Natural killer cell (primary cell): ENCODE results near the gene KRT76. TPM values are rescaled to one million over a fixed set of nuclear protein-coding genes. Genes with fewer than 3 reads are reported as not detected.

ENCODE experiments used
- ATAC-seq, 3 donors: fragments of 150-1000 bp in 2 of 3; fragments of 200-7000 bp in 1 of 3; cut with Tn5 transposase; 1 replicate in 1 of 3; 2 replicates in 2 of 3; pipeline ENCODE4 v1.10.0; 2021; ENCODE audit warnings: mild to moderate bottlenecking in 2 of 3, moderate library complexity in 2 of 3
- DNase-seq, 2 donors: peaks; one replicate each; pipeline versions ENCODE4 v3.0.0 to v3.0.0-alpha.2; 2013 to 2021; ENCODE audit warnings: mixed read lengths in 1 of 2
- H3K27ac ChIP-seq: one replicate; pipeline ENCODE4 v1.5.1; 2013; ENCODE audit warnings: mild to moderate bottlenecking, low read length
- H3K27me3 ChIP-seq: one replicate; pipeline ENCODE4 v1.6.1; 2013; ENCODE audit warnings: low read length; ENCODE audit not compliant: control insufficient read depth, insufficient read depth
- H3K36me3 ChIP-seq: one replicate; pipeline ENCODE4 v1.6.1; 2013; ENCODE audit warnings: low read length; ENCODE audit not compliant: control insufficient read depth, insufficient read depth
- H3K4me1 ChIP-seq: one replicate; pipeline ENCODE4 v1.6.1; 2013; ENCODE audit warnings: low read length; ENCODE audit not compliant: control insufficient read depth, insufficient read depth
- H3K4me3 ChIP-seq: one replicate; pipeline ENCODE4 v1.5.1; 2013; ENCODE audit warnings: low read length
- H3K9me3 ChIP-seq: one replicate; pipeline ENCODE4 v1.6.1; 2013; ENCODE audit warnings: low read length; ENCODE audit not compliant: control insufficient read depth, insufficient read depth
- H3K27ac Mint-ChIP-seq, 2 donors: one replicate each; pipeline ENCODE4 v1.8.0; 2022; ENCODE audit warnings: mild to moderate bottlenecking in 2 of 2, mixed read lengths in 2 of 2, moderate library complexity in 1 of 2
- H3K27me3 Mint-ChIP-seq, 2 donors: one replicate each; pipeline ENCODE4 v1.8.0; 2022; ENCODE audit warnings: low read depth in 2 of 2, mixed read lengths in 2 of 2
- H3K36me3 Mint-ChIP-seq: one replicate; pipeline ENCODE4 v1.8.0; 2022; ENCODE audit warnings: mixed read lengths
- H3K4me1 Mint-ChIP-seq, 2 donors: one replicate each; pipeline ENCODE4 v1.8.0; 2022; ENCODE audit warnings: mixed read lengths in 2 of 2
- H3K4me3 Mint-ChIP-seq: one replicate; pipeline ENCODE4 v1.8.0; 2022; ENCODE audit warnings: mild to moderate bottlenecking, moderate library complexity, mixed read lengths
- H3K9me3 Mint-ChIP-seq, 2 donors: one replicate each; pipeline ENCODE4 v1.8.0; 2022; ENCODE audit warnings: mixed read lengths in 2 of 2
- CTCF ChIP-seq: fragments of 200-600 bp; IDR thresholded peaks from one replicate; pipeline ENCODE4 v1.8.0; 2022; ENCODE audit warnings: antibody characterized with exemption
- WGBS: methylation state at CpG from one replicate; pipeline ENCODE4 v1.1.7; 2013; ENCODE audit warnings: missing lambda C conversion rate; ENCODE audit not compliant: insufficient coverage; 5-methylcytosine and 5-hydroxymethylcytosine counted together
- intact Hi-C: fragments of 100-400 bp; cut with micrococcal nuclease; formaldehyde crosslinking; loops from one replicate; pipeline ENCODE4 v1.14.2; 2022
- total RNA-seq, 4 donors: library from RNA; stranded (reverse); fragments of 120-200 nt in 1 of 4; gene quantifications; one replicate each; pipeline versions ENCODE4 v1.2.3 to v1.2.4, GENCODE V29; 2013 to 2022

Gene KRT76
- total RNA-seq, 3 donors from 2014 or later (not counting 1 experiment from before 2014, with no cell fraction given), result not detected

DNA sequence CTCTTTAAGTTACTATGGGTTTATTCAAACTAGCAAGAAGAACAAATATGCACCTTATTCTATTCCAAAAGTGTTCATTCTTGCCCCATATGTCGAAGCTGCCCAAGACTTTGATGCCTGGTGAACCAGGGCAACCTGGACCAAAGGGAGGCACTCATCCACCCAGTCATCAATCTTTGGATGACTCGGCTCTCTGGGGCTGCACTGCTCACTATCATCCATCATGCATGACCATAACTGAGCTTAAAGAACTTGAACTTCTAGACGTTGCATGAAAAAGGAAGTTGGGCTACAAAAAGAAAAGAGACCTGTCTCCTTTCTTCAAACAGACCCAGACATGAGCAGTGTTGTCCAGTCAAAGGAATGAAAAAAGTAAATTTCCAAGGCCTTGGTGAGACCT lies 35.6 kb upstream of the KRT76 start:
- WGBS, result 26% methylated on average over 3 of the region's 3 CpGs
- no peak overlapping the region for H3K27ac Mint-ChIP-seq

DNA sequence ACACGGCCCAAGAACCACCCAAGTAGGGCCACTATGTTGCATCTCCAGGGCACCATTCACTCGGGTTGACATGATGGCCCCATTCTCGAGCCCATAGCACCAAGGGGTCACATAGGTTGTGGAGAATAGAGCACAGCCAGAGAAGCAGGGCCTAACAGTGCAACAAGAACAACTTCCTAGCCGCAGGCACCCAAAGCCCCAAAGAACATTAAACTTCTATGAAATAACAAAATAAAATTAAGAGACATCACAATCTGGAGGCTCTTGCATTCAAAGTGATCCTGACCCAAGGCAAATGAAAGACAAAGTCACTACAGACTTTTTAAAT lies 34.9 kb upstream of the KRT76 start:
- DNase-seq (no peak), ATAC-seq (no peak)
- Mint-ChIP-seq H3K4me1 (peaks cover 4% of the 10 kb centered on the region in 2 donors), H3K27me3 (peaks cover 6% of the 10 kb centered on the region in 2 donors), H3K4me3 (no peak overlapping the region), H3K9me3 (no peaks in the 10 kb centered on the region), H3K36me3 (no peaks in the 10 kb centered on the region), H3K27ac (no peak overlapping the region)
- Histone ChIP-seq H3K4me3 (no peak overlapping the region), H3K9me3 (no peaks in the 10 kb centered on the region), H3K27me3 (no peaks in the 10 kb centered on the region), H3K36me3 (no peaks in the 10 kb centered on the region), H3K27ac (no peak overlapping the region), H3K4me1 (no peaks in the 10 kb centered on the region)
- intact Hi-C loops, result no loop called here
- 74% methylated on average over 4 of the region's 4 CpGs for WGBS
- no peak for TF ChIP-seq CTCF

More for the DNA sequence above, 35.6 kb upstream of the KRT76 start:
- Histone ChIP-seq H3K4me3 (no peak overlapping the region), H3K36me3 (no peaks in the 10 kb centered on the region), H3K4me1 (no peaks in the 10 kb centered on the region), H3K9me3 (no peaks in the 10 kb centered on the region), H3K27ac (no peak overlapping the region), H3K27me3 (no peaks in the 10 kb centered on the region)
- H3K9me3 Mint-ChIP-seq, result no peaks in the 10 kb centered on the region
- peaks cover 6 to 14% of the 10 kb centered on the region in 2 donors for H3K27me3 Mint-ChIP-seq
- no peak overlapping the region for H3K4me3 Mint-ChIP-seq
- no peaks in the 10 kb centered on the region for H3K36me3 Mint-ChIP-seq
- DNase-seq, result no peak
- intact Hi-C loops, result no loop called here
- no peak for TF ChIP-seq CTCF
- ATAC-seq, result no peak
- peaks cover 4 to 10% of the 10 kb centered on the region in 2 donors for H3K4me1 Mint-ChIP-seq

DNA sequence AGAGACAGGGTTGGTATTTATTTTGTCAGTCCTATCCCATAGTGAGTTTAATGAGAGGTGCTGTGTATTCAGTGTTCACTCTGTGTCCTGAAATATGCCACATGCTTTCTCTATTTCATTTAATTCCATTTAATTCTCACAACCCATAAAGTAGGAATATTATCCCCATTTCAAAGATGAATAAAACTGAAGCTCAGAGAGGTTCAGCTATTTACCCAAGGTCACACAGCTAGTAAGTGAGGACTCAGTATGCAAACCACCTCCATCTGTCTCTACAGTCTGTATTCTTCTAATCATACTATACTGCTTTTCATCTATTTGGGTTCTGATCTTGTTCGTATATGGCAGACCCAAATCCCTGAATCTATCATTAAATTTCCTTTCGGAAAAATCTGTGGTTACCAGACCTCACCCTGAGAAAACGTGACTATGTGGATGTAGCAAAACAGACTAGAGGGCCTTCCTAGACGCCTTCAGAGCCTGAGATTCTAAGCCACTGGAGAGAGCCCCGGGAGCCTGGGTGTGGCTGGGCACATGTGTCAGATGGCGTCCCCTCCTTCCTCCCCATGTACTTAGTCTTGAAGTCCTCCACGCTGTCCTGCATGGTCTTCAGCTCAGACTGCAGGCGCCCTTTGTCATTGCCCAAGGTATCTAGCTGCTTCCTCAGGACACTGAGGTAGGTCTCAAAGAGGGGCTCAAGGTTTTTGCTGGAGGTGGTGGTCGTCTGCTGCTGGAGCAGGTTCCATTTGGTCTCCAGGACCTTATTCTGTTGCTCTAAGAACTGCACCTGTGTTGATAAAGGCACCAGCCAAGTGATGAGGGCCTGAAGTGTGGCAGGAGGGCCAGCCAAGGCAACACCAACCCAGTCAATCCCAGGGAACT lies 34.3 kb upstream of the KRT76 start:
- intact Hi-C loops, result no loop called here
- Mint-ChIP-seq H3K4me3 (no peak overlapping the region), H3K4me1 (peaks cover 4% of the 10 kb centered on the region in 2 donors), H3K27me3 (peaks cover 6 to 8% of the 10 kb centered on the region in 2 donors), H3K36me3 (no peaks in the 10 kb centered on the region), H3K27ac (no peak overlapping the region), H3K9me3 (no peaks in the 10 kb centered on the region)
- ATAC-seq, result no peak
- no peak overlapping the region for H3K4me3 ChIP-seq
- no peaks in the 10 kb centered on the region for H3K36me3 ChIP-seq
- TF ChIP-seq CTCF, result no peak
- no peaks in the 10 kb centered on the region for H3K4me1 ChIP-seq
- DNase-seq, result no peak
- 87% methylated on average over 9 of the region's 9 CpGs for WGBS
- H3K27me3 ChIP-seq, result no peaks in the 10 kb centered on the region
- no peaks in the 10 kb centered on the region for H3K9me3 ChIP-seq
- H3K27ac ChIP-seq, result no peak overlapping the region

DNA sequence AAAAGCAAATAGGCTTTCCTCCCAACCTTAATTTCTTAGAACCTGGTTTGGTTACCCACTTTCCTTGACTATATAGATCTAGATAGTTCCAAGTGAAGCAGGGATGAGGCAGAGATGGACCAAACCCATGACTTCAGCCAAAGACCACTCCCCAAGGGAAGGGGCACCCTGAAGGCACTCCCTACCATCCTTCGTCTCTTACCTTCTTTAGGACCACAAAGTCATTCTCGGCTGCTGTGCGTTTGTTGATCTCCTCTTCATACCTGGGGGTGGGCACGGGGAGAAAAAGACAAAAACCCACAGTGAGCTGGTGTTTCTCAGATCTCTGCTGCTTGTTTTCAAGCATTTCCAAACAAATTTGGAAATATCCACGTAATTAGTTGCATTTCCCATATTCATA lies 33.4 kb upstream of the KRT76 start:
- Histone ChIP-seq H3K36me3 (no peaks in the 10 kb centered on the region), H3K4me1 (no peaks in the 10 kb centered on the region), H3K27me3 (no peaks in the 10 kb centered on the region), H3K27ac (no peak overlapping the region), H3K4me3 (no peak overlapping the region), H3K9me3 (no peaks in the 10 kb centered on the region)
- H3K4me1 Mint-ChIP-seq, result peaks cover 4% of the 10 kb centered on the region in 2 donors
- H3K27me3 Mint-ChIP-seq, result peaks cover 6 to 8% of the 10 kb centered on the region in 2 donors
- DNase-seq, result no peak
- no peak overlapping the region for H3K27ac Mint-ChIP-seq
- 59% methylated on average over 4 of the region's 5 CpGs for whole genome bisulfite sequencing
- no peak for ATAC-seq
- intact Hi-C loops, result no loop called here
- H3K36me3 Mint-ChIP-seq, result no peaks in the 10 kb centered on the region
- no peak for TF ChIP-seq CTCF
- H3K4me3 Mint-ChIP-seq, result no peak overlapping the region
- H3K9me3 Mint-ChIP-seq, result no peaks in the 10 kb centered on the region
